Uterus (tissue), 4 donors: Measurements from ENCODE around the gene TRPC4. TPM values are rescaled to one million over a fixed set of nuclear protein-coding genes. Genes with fewer than 3 reads are reported as not detected.

Experiments used
- DNase-seq, 2 donors: peaks; one replicate each; pipeline ENCODE4 v3.0.0-alpha.2; 2019 to 2020
- H3K27ac ChIP-seq, 2 donors: fragments of 200-600 bp; sonication (generic); 1 replicate in 1 of 2; 2 replicates in 1 of 2; pipeline ENCODE4 v1.5.1; 2016 to 2018
- H3K27me3 ChIP-seq, 2 donors: fragments of 200-600 bp; sonication (generic); one replicate each; pipeline ENCODE4 v1.5.1; 2018 to 2019; ENCODE audit warnings: control low read depth in 1 of 2
- H3K36me3 ChIP-seq, 2 donors: fragments of 200-600 bp; sonication (generic); one replicate each; pipeline ENCODE4 v1.5.1; 2019; ENCODE audit warnings: control low read depth in 1 of 2
- H3K4me1 ChIP-seq, 2 donors: fragments of 200-600 bp; sonication (generic); one replicate each; pipeline ENCODE4 v1.5.1; 2018 to 2019; ENCODE audit warnings: control low read depth in 1 of 2
- H3K4me3 ChIP-seq, 2 donors: fragments of 200-600 bp; sonication (generic); 1 replicate in 1 of 2; 2 replicates in 1 of 2; pipeline ENCODE4 v1.5.1; 2018 to 2019; ENCODE audit warnings: mild to moderate bottlenecking in 1 of 2
- H3K9me3 ChIP-seq, 2 donors: fragments of 200-600 bp; sonication (generic); one replicate each; pipeline ENCODE4 v1.5.1; 2019; ENCODE audit warnings: control low read depth in 1 of 2
- CTCF ChIP-seq, 4 experiments: fragments of 200-600 bp in 2 of 4; fragments of 450-650 bp in 2 of 4; sonication (generic) in 2 of 4; IDR thresholded peaks; one replicate each; pipeline ENCODE4 v1.5.1; 2016 to 2019; ENCODE audit warnings: antibody characterized with exemption in 4 of 4, mild to moderate bottlenecking in 2 of 4, moderate library complexity in 1 of 4
- POLR2A ChIP-seq, 2 donors: fragments of 450-650 bp; IDR thresholded peaks; one replicate each; pipeline ENCODE4 v1.6.1; 2016; ENCODE audit warnings: antibody characterized with exemption in 2 of 2, mild to moderate bottlenecking in 1 of 2, moderate library complexity in 1 of 2
- intact Hi-C: fragments of 100-400 bp; cut with DNase I; formaldehyde crosslinking; loops from one replicate; pipeline ENCODE4 v1.15.1; 2023; ENCODE audit warnings: low total_unique reads
- total RNA-seq, 4 donors: library from RNA; depleted of rRNA in 3 of 4; stranded (reverse); fragments of >200 nt in 3 of 4; gene quantifications; one replicate each; pipeline versions ENCODE4 v1.1.0 to v1.2.4, GENCODE V29; 2014 to 2023
- donor health status: DM: yes; HTN: yes; CAD: no.

TRPC4 gene
- total RNA-seq, 4 donors from 2014 or later = 2.4 to 13.4 (median 12.9) TPM

- TF ChIP-seq CTCF (IDR thresholded peaks at IDR 0.05) (no peak), POLR2A (IDR thresholded peaks at IDR 0.05) (no peak)
- no peaks in the 10 kb centered on the region for H3K4me1 ChIP-seq
- no peaks in the 10 kb centered on the region for H3K9me3 ChIP-seq
- H3K4me3 ChIP-seq = no peak overlapping the region
- no peak overlapping the region for H3K27ac ChIP-seq
- H3K36me3 ChIP-seq = no peaks in the 10 kb centered on the region
- intact Hi-C loops = no loop called here
- no peak for DNase-seq
- H3K27me3 ChIP-seq = no peaks in the 10 kb centered on the region
Measured at GRCh38 chr13:37748913-37749312, 120.7 kb downstream of the TRPC4 start.

GRCh38 chr13:37747071-37747612, 122.4 kb downstream of the TRPC4 start:
- no peaks in the 10 kb centered on the region for H3K4me1 ChIP-seq
- H3K27ac ChIP-seq = no peak overlapping the region
- DNase-seq = no peak
- TF ChIP-seq POLR2A (IDR thresholded peaks at IDR 0.05) (no peak), CTCF (IDR thresholded peaks at IDR 0.05) (no peak)
- H3K9me3 ChIP-seq = no peaks in the 10 kb centered on the region
- no peaks in the 10 kb centered on the region for H3K27me3 ChIP-seq
- no peak overlapping the region for H3K4me3 ChIP-seq
- intact Hi-C loops = no loop called here
- no peaks in the 10 kb centered on the region for H3K36me3 ChIP-seq

- DNase-seq = no peak
- H3K4me1 ChIP-seq = no peaks in the 10 kb centered on the region
- no peak for TF ChIP-seq CTCF (IDR thresholded peaks at IDR 0.05)
- no peak for TF ChIP-seq POLR2A (IDR thresholded peaks at IDR 0.05)
- no peaks in the 10 kb centered on the region for H3K36me3 ChIP-seq
- no peaks in the 10 kb centered on the region for H3K27me3 ChIP-seq
- H3K27ac ChIP-seq = no peak overlapping the region
- no peak overlapping the region for H3K4me3 ChIP-seq
- H3K9me3 ChIP-seq = no peaks in the 10 kb centered on the region
- intact Hi-C loops = no loop called here
Measured at GRCh38 chr13:37741536-37741935, 128.0 kb downstream of the TRPC4 start.

GRCh38 chr13:37736045-37736444, 133.5 kb downstream of the TRPC4 start:
- intact Hi-C loops = no loop called here
- H3K4me1 ChIP-seq = no peaks in the 10 kb centered on the region
- TF ChIP-seq CTCF (IDR thresholded peaks at IDR 0.05) = no peak
- no peak for TF ChIP-seq POLR2A (IDR thresholded peaks at IDR 0.05)
- H3K27ac ChIP-seq = no peak overlapping the region
- no peaks in the 10 kb centered on the region for H3K9me3 ChIP-seq
- no peak overlapping the region for H3K4me3 ChIP-seq
- no peaks in the 10 kb centered on the region for H3K27me3 ChIP-seq
- no peak for DNase-seq
- H3K36me3 ChIP-seq = no peaks in the 10 kb centered on the region

- no peak overlapping the region for H3K4me3 ChIP-seq
- H3K4me1 ChIP-seq = no peaks in the 10 kb centered on the region
- intact Hi-C loops = no loop called here
- no peak for DNase-seq
- no peaks in the 10 kb centered on the region for H3K9me3 ChIP-seq
- H3K27me3 ChIP-seq = no peaks in the 10 kb centered on the region
- TF ChIP-seq CTCF (IDR thresholded peaks at IDR 0.05) = no peak
- TF ChIP-seq POLR2A (IDR thresholded peaks at IDR 0.05) = no peak
- H3K27ac ChIP-seq = no peak overlapping the region
- H3K36me3 ChIP-seq = no peaks in the 10 kb centered on the region
Measured at GRCh38 chr13:37735293-37735692, 134.3 kb downstream of the TRPC4 start.
